Raji (cell line): ENCODE results near the gene SPEG.

ENCODE experiments used
- POLR2A ChIP-seq: IDR thresholded peaks from 2 replicates; pipeline ENCODE4 v1.6.1; 2011; ENCODE audit warnings: low read depth, low read length, control low read depth; ENCODE audit not compliant: insufficient read depth

Gene SPEG

DNA sequence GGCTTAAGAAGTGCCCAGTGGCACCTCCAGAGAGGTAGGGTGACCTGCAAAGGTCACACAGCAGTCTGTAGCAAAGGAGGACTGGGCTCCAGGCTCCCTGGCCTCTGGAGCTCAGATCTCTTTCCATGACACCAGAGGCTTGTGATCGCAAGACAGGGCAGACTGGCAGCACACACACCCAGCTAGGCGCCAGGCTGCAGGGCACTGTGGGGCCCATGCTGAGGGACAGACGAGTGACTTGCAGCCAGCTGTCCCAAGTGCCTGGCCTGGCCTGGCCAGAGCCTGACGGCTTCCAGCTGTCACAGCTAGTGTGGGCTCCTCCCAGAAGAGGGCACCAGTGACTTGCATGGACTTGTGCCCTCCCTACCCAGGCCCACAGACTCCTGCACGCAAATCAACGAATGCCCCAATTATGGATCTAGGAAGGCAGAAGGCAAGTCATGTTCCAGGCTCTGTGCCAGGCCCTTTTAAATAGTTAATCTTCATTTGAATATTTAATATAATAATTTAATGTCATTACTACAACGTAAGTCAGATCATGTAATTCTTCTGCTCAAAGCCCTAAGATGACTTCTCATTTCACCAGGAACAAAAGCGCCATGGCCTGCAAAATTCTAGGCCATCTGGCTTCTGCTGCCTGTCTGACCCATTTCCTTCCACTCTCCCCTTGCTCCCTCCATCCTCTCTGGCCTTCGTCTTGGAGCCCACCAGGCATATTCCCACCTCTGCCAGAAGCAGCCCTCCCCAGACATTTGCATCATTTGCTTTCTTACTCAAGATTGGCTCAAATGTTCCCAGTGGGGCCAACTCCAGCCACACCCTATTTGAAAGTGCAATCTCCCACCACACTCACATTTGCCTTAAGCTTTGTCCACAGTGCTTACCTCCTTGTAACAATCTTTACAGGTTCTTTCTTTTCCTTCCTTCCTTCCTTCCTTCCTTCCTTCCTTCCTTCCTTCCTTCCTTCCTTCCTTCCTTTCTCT, 3.7 kb upstream of the SPEG start:
- no peak for TF ChIP-seq POLR2A

GRCh38 chr2:219433666-219434467, 776 bp upstream of the SPEG start:
- no peak for TF ChIP-seq POLR2A

GRCh38 chr2:219434468-219434717, 250 bp upstream of the SPEG start:
- TF ChIP-seq POLR2A: no peak

- TF ChIP-seq POLR2A: no peak
Measured at GRCh38 chr2:219435701-219436100, 1.1 kb downstream of the SPEG start.

GRCh38 chr2:219436491-219436890, 1.8 kb downstream of the SPEG start:
- no peak for TF ChIP-seq POLR2A

- no peak for TF ChIP-seq POLR2A
Measured at GRCh38 chr2:219437141-219437540, 2.5 kb downstream of the SPEG start.

DNA sequence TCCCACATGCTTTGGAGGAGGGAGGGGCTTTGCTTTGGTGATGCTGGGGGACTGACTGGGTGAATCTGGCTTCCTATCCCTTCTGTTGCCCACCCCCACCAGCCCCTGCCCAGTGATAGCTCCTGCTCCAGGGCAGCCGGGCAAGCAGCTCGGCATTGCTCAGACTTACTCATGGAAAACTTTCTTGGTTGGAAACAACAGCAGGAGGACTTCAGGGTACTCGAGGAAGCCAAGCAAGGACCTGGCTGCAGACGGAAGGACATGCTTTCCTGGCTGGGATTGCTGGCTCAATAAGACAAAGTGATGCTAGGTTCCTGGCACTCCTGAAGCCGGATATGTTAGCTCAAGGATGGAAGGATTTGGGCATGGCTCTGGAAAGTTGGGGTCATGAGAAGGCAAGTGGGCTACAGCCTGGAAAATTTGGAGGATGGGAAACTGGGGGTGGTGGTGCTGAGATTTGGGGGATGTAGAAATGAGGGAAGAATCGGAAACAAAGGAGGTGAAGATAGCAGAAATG, 3.1 kb downstream of the SPEG start:
- no peak for TF ChIP-seq POLR2A

GRCh38 chr2:219438453-219438852, 3.8 kb downstream of the SPEG start:
- TF ChIP-seq POLR2A: no peak

GRCh38 chr2:219439506-219439905, 4.9 kb downstream of the SPEG start:
- TF ChIP-seq POLR2A: no peak

DNA sequence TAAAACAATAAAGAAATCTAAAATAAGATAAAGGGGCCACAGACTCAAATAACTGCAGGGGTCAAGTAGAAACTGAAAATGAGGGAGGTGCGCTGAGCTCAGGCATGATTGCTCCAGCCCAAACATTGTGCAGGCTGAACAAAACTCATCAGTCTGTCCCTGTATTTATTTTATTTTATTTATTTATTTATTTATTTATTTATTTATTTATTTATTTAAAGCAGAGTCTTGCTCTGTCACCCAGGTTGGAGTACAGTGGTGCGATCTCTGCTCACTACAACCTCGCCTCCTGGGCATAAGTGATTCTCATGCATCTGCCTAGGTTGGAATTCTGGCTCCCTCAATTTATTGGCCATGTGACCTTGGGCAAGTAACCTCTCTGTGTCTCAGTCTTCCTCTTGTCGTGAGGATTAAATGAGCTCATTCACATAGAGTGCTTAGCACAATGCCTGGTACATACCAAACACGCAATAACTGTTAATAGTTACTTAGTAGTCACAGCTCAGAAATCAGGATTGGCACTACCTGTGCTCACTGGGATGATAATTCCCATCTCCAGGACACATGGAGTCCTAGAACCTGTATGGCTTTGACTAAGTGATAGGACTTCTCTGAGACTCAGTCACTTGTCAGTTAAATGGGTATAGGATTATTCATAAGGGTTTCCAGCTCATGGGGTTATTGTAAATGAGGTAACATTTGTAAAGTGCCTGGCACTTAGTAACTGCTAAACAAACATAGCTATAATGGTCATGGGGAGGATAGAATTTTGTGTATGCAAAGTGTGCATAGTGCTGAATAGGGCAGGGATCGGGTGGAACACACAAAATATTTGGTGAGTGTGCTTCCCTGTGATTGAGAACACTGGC, 6.0 kb downstream of the SPEG start:
- no peak for TF ChIP-seq POLR2A

DNA sequence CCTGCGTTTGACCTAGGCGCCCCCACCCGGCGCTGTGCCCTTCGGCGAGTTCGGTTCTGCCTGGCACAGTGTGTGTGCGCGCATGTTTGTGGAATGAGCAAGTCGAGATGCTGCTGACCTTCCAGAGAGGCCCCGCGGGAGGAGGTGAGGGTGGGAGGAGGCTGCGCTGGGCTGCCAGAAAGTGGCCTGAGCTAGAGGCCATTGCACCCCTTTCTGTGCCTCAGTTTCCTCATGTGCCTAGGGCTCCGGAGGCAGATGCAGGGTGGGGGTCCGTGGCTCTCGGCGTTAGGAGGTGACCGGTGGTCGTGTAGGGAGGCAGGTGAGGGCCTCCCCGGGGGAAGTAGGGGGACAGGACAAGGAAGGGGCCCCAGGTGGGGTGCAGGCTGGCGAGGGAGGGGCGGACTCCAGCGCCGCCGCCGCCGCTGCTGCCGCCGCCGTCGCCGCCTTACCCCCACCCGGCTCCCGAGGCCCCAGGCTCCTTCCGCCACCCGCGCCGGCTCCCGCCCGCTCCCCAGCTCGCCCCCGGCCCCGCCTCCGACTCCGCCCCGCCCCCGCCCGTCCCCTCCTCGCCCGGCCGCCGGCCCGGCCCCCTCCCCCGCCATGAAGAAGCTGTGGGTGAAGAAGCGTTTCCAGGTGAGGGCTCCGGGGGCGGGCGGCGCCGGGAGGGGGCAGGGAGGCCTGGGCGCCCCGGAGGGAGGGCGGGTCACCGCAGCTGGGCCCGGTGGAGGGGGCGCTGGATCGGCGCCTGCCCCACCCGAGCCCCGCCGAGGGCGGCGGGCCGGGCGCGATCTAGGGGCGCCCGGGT, 7.0 kb downstream of the SPEG start:
- no peak for TF ChIP-seq POLR2A

GRCh38 chr2:219442256-219443015, 7.8 kb downstream of the SPEG start:
- TF ChIP-seq POLR2A: no peak

DNA sequence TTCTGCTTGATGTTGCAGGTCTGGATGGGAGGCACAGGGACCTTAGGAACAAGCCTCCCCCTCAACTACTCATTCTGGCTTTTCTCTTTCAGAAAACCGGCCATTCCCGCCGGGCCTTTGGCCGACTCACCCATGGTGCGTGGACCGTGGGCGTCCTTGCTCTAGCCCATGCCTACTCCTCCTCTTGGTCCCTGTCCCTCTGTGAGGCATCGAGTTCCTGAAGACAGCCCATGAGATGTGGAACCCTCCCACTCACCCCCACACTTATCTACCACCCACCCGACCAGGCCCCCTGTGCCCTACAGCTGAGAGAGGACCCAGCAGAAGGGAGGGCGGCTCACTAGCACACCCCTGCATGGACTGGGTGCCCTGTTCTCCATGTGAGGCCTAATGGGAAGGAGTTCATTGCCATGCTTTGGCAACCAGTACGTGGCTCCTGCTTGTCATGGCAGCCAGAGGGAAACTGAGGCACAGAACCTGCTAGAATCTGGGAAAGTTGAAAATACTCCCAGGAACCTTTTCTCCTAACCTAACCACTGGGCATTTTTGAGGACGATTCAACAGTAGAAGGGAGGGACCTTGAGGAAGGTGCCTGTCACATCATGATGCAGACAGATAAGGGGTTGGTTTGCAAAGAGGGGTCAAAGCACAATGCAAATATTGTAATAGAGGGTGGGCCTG, 8.5 kb downstream of the SPEG start:
- TF ChIP-seq POLR2A: no peak
